ENCODE results near the gene ZNF710.
A peak's percentile ranks its signal among the peaks of the same experiment; 100 is the strongest.

ZNF710 gene

DNA sequence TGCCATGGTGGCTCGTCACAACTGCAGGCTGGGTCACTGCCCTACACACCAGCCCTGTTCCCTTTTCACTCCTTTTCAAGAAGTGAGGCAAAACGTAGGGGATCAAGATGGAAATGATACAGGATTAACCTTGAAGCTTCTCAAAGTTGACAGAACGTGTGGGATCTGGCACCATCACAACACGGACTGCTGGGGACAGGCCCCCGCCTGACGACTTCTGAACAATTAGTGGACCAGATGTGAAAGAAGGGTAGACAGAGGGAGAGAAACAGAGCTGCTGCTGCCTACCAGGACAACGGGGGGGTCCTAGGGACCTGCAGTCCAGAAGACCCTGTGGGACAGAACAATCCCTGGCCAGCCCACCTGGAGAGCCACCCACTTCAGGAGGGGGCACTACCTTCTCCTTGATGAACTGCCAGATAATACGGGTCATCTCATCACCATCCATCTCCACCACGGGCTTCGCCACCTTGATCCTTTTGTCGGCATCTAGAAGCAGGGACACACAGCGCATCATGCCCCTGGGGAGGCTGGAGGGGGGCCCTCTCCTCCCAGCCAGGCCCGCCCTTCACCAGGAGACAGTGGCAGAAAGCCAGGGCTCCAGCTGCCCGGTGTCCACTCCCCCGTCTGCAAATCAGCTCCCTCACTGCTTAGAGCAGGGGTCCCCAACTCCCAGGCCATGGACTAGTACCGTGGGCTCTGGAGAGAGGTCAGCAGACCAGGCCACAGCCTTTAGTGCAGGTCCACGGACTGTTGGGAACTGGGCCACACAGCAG, 90.2 kb downstream of the ZNF710 start:
- Histone ChIP-seq H3K9ac (ENCODE audit: low read length) (no peak overlapping the region), H3K4me3 (ENCODE audit: low read length) (no peak overlapping the region), H3K27me3 (ENCODE audit: control insufficient read depth, insufficient read depth, low read length) (no peaks in the 10 kb centered on the region)

DNA sequence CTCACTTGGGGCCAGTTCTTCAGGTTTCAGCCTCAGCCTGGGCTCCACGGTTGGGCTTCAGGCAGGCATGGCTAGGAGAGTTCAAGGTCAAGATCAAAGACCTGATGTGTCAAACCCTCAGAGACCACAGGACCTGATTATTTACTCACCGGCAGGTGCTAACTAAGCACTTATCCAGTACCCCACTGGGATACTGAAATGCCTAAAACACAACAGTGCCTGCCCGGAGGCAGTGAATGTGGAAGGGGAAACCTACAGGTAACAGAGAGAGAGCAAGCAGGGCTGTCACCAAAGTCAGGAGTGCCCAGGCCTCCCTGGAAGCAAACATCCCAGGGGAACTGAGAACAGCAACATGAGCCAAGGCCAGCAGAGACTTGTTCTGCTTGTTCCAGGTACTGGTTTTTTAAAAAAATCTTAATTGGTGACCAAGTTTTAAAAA, 94.4 kb downstream of the ZNF710 start:
- H3K4me3 ChIP-seq (ENCODE audit: low read length), result no peak overlapping the region

More for the DNA sequence above, 90.2 kb downstream of the ZNF710 start:
- Histone ChIP-seq H3K4me1 (ENCODE audit: control insufficient read depth, low read depth, low read length) (no peaks in the 10 kb centered on the region), H3K36me3 (ENCODE audit: control insufficient read depth, low read depth, low read length) (no peaks in the 10 kb centered on the region), H3K9me3 (ENCODE audit: control insufficient read depth, low read depth, low read length) (no peaks in the 10 kb centered on the region), H3K27ac (ENCODE audit: low read length) (no peak overlapping the region)

DNA sequence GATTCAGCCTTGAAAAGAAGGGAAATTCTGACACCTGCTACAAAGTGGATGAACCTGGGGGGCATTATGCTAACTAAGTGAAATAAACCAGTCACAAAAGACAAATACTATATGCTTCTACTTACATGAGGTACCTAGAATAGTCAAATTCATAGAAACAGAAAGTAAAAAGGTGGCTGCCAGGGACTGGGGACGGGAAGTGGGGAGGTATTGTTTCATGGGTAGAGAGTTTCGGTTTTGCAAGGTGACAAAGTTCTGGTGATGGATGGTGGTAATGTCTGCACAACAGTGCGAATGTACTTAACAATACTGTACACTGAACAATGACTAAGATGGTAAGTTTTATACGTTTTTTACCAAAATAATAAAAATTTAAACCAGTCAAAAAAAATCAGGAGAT, 96.4 kb downstream of the ZNF710 start:
- Histone ChIP-seq H3K36me3 (ENCODE audit: control insufficient read depth, low read depth, low read length) (no peaks in the 10 kb centered on the region), H3K4me1 (ENCODE audit: control insufficient read depth, low read depth, low read length) (peaks cover 5% of the 10 kb centered on the region), H3K9ac (ENCODE audit: low read length) (no peak overlapping the region), H3K27me3 (ENCODE audit: control insufficient read depth, insufficient read depth, low read length) (no peaks in the 10 kb centered on the region), H3K27ac (ENCODE audit: low read length) (no peak overlapping the region), H3K4me3 (ENCODE audit: low read length) (no peak overlapping the region), H3K9me3 (ENCODE audit: control insufficient read depth, low read depth, low read length) (no peaks in the 10 kb centered on the region)

More for the DNA sequence above, 94.4 kb downstream of the ZNF710 start:
- Histone ChIP-seq H3K36me3 (ENCODE audit: control insufficient read depth, low read depth, low read length) (no peaks in the 10 kb centered on the region), H3K9me3 (ENCODE audit: control insufficient read depth, low read depth, low read length) (no peaks in the 10 kb centered on the region), H3K27ac (ENCODE audit: low read length) (no peak overlapping the region), H3K27me3 (ENCODE audit: control insufficient read depth, insufficient read depth, low read length) (no peaks in the 10 kb centered on the region), H3K4me1 (ENCODE audit: control insufficient read depth, low read depth, low read length) (no peaks in the 10 kb centered on the region), H3K9ac (ENCODE audit: low read length) (no peak overlapping the region)

DNA sequence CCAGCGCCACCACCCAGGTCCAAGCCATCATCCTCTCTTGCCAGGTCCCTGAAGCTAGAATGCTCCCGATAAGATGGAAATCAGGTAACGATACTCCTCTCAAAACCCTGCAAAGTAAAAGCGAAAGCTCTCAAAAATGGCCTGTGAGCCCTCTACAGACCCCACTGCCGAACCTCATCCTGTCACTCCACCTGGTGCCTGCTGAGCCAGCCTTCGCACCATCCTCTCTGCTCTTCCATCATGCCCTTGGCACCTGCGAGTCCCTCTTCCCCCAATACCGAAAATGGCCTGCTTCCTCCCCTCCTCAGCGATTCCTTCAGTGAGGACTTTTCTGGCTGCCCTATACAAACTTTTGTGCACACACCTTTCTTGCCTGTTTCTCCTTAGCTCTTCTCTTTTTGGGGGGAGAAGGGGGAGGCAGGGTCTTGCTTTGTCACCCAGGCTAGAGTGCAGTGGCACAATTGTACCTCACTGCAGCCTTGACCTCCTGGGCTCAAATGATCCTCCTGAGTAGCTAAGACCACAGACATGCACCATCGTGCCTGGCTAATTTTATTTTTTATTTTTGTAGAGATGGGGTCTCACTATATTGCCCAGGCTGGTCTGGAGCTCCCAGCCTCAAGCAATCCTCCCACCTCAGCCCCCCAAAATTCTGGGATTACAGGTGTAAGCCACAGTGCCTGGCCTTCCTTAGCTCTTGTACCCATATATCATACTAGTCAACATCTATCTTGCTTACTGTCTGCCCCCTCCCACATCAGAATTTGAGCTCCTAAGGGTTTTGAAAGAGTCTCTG, 98.1 kb downstream of the ZNF710 start:
- H3K4me1 ChIP-seq (ENCODE audit: control insufficient read depth, low read depth, low read length), result peaks cover 5% of the 10 kb centered on the region
- no peak overlapping the region for H3K9ac ChIP-seq (ENCODE audit: low read length)

DNA sequence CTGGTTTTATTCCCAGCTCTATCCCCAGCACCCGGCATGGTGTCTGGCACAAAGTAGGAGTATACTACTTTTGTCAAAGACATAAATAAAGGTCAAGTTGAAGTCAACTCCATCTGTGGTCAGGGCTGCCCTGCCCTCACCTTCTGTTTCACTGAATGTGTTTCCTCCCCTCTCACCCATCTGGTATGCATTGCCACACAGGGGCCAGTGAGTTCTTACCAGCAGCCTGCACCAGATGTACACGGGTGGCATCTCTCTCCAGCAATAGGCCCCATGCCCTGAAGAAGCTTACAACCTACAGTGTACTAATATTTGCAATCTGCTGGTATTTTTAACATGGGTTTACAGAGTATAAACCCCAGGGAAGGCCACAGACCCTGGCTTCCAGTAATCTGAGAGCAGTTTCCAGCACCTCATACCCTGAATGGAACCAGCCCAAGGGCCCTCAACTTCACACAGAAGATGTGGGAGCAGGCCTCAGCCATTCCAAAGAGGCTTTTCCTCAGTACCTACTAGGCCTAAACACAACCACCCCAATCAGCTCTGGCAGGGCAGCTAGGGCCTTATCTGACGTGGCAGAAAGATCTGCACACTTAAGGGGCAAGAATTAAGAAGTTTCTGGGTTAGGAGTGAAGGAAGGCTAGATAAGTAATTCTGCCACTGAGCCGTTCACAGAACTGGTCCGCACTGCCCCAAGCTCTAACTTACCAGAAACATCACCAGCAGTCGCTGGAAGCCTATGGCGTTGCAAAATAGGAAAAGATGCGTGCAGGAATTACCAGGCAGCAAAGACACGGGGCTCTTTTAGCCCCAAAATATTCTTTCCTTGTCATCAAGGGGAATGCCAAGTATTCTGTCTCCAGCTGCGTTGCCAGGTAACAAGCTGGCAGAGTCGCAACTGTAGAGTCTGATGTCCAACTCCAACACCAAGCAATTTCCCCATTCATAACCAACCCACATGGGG, 99.0 kb downstream of the ZNF710 start:
- H3K4me3 ChIP-seq (ENCODE audit: low read length), result no peak overlapping the region
- H3K36me3 ChIP-seq (ENCODE audit: control insufficient read depth, low read depth, low read length), result no peaks in the 10 kb centered on the region
- H3K27ac ChIP-seq (ENCODE audit: low read length), result no peak overlapping the region
- no peaks in the 10 kb centered on the region for H3K9me3 ChIP-seq (ENCODE audit: control insufficient read depth, low read depth, low read length)
- H3K4me1 ChIP-seq (ENCODE audit: control insufficient read depth, low read depth, low read length), result peaks cover 5% of the 10 kb centered on the region
- H3K27me3 ChIP-seq (ENCODE audit: control insufficient read depth, insufficient read depth, low read length), result peaks cover 22% of the 10 kb centered on the region
- no peak overlapping the region for H3K9ac ChIP-seq (ENCODE audit: low read length)

More for the DNA sequence above, 98.1 kb downstream of the ZNF710 start:
- Histone ChIP-seq H3K9me3 (ENCODE audit: control insufficient read depth, low read depth, low read length) (no peaks in the 10 kb centered on the region), H3K27ac (ENCODE audit: low read length) (no peak overlapping the region), H3K4me3 (ENCODE audit: low read length) (no peak overlapping the region), H3K36me3 (ENCODE audit: control insufficient read depth, low read depth, low read length) (no peaks in the 10 kb centered on the region), H3K27me3 (ENCODE audit: control insufficient read depth, insufficient read depth, low read length) (peaks cover 15% of the 10 kb centered on the region)

DNA sequence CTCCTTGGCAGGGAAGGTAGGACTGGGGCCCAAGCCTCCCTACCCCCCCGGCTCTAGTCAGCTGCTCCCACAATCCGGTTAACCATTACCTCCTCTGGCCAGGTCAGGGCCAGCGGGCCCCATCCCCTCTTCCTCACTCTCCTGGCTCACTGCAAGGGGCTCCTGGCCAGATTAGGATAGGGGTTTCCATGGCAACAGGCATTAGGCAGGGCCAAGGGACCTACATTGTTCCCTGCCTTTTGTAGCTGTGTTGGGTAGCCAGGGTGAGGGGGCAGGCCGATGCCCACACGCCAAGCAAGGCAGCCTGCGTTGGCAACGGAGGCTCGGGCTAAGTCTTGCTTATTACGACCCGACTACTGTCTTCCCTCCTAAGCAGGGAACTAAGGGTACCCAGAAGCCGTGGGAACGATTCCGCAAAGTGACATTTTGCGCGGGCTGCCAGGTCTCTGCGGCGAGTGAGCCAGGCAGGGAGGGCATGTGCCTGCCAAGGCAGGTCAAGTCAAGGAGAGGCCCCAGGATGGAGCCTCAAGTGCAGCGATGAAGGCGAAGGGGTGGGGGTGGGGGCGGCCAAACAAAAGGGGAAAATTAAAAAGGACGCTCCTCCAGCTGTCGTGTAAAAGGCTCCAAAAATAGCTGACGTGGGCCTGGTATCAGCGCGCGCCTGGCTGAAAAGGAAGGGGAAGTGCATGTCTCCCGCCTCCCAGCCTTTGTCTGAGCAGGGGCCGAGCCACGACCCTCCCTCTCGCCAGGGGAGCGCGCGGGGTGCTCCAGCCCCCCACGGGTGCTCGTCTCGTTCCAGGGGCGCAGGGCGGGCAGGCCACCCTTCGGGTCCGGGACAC, 100.2 kb downstream of the ZNF710 start:
- H3K4me1 ChIP-seq (ENCODE audit: control insufficient read depth, low read depth, low read length), result peaks cover 5% of the 10 kb centered on the region
- H3K9me3 ChIP-seq (ENCODE audit: control insufficient read depth, low read depth, low read length), result no peaks in the 10 kb centered on the region
- H3K4me3 ChIP-seq (ENCODE audit: low read length), result peak overlapping the region; percentile 68
- H3K36me3 ChIP-seq (ENCODE audit: control insufficient read depth, low read depth, low read length), result no peaks in the 10 kb centered on the region
- no peak overlapping the region for H3K27ac ChIP-seq (ENCODE audit: low read length)
- peaks cover 22% of the 10 kb centered on the region for H3K27me3 ChIP-seq (ENCODE audit: control insufficient read depth, insufficient read depth, low read length)
- H3K9ac ChIP-seq (ENCODE audit: low read length), result peak overlapping the region; percentile 65

DNA sequence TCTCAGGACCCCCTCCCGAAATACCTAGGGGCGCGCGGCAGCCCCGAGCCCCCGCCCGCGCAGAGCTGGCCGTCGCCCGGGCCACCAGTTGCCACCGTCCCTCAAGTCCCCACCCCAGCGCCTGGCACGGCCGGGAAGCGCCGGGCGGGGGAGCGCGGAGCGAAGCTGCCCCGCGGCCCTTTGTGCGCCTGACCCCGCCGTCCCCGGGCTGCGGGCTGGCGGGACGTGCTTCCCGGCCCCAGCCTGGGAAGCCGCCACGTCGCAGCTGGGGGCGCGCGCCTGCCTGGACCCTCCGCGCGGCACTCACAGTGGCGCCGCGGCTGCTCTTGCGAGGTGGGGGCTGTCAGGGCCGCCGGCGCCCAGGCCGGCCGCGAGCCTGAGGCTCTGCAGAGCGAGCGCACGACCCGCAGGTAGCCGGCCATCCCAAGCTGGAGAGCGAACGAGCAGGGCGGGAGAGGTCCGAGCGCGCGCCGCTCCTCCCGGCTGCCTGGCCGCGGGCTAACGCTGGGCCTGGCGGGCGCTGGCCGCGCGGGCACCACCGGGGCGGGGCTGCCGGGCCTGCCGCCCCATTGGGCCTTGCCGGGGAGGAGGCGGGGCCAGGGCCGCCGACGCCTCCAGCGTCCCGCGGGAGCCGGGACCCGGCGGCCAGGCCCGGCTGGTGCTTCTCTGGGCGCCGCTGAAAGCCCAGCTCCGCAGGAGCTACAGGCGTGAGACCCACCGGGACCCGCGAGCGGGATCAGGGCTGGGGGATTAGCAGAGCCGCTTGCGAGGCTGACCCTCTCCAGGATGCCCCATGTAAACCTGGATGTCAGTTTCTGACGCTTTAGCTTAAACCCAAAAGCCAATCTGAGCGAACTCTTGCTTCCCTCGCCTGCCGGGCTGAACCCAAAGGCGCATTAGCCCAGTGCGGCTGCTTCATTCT, 101.1 kb downstream of the ZNF710 start, which contains the start of gene IDH2:
TSS of gene IDH2 (minus strand) at position 500 of the 922 bp plus-strand sequence. CDS start at position 422, 78 bp downstream.
- H3K27ac ChIP-seq (ENCODE audit: low read length), result no peak within 1 kb of the TSS
- peak within 1 kb of the TSS; percentile 65 for H3K9ac ChIP-seq (ENCODE audit: low read length)
- peaks cover 22% of the 10 kb centered on the region for H3K27me3 ChIP-seq (ENCODE audit: control insufficient read depth, insufficient read depth, low read length)
- H3K4me1 ChIP-seq (ENCODE audit: control insufficient read depth, low read depth, low read length), result peaks cover 5% of the 10 kb centered on the region
- no peaks in the 10 kb centered on the region for H3K36me3 ChIP-seq (ENCODE audit: control insufficient read depth, low read depth, low read length)
- H3K9me3 ChIP-seq (ENCODE audit: control insufficient read depth, low read depth, low read length), result no peaks in the 10 kb centered on the region
- peak within 1 kb of the TSS; percentile 68 for H3K4me3 ChIP-seq (ENCODE audit: low read length)

DNA sequence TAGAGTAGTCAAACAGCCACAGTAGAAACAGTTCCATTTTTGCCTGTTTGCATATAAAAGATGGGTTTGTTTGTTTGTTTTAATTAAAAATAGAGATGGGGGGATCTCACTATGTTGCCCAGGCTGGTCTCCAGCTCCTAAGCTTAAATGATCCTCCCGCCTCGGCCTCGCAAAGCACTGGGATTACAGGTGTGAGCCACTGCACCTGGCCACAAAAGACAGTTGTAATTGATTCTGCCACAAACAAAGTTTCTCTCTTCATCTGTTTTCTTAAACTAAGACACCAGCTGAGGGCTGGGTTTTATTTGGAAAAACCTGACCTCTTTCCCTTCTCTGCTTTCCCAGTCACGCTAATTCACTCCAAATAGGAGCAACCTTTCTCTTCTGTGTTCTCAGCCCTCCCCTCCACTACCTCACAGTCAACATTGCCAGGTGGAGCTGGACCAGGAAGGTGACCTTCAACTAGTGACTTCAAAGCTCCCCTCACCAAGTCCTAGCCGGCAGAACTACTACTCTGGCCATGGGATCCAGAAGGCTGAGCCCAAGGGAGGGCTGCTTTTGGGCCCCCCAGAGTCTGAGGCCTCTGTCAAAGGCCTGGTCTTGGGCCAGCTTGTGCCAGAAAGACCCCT, 102.7 kb downstream of the ZNF710 start:
- Histone ChIP-seq H3K36me3 (ENCODE audit: control insufficient read depth, low read depth, low read length) (no peaks in the 10 kb centered on the region), H3K4me3 (ENCODE audit: low read length) (no peak overlapping the region), H3K27me3 (ENCODE audit: control insufficient read depth, insufficient read depth, low read length) (peaks cover 22% of the 10 kb centered on the region), H3K9ac (ENCODE audit: low read length) (no peak overlapping the region), H3K9me3 (ENCODE audit: control insufficient read depth, low read depth, low read length) (no peaks in the 10 kb centered on the region), H3K27ac (ENCODE audit: low read length) (no peak overlapping the region), H3K4me1 (ENCODE audit: control insufficient read depth, low read depth, low read length) (peaks cover 5% of the 10 kb centered on the region)

DNA sequence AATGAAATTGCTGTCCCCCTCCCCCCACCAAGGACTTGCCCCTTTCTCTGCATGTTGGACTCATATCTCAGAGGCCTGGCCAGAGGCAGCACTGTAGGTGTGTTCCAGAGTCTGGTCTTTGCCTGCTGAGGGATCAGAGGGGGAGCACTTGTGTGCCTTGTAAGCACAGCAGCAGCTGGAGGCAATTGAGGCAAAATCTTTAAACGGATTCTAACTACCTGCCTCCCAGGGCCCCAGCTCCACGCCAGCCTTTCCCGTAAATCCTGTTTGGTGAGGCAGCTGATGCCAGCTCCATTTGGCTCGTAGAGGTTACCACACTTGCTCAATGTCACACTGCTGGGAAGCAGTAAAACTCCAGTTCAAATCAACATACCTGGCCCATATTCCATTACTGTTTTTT, 103.4 kb downstream of the ZNF710 start:
- Histone ChIP-seq H3K36me3 (ENCODE audit: control insufficient read depth, low read depth, low read length) (no peaks in the 10 kb centered on the region), H3K4me3 (ENCODE audit: low read length) (no peak overlapping the region), H3K4me1 (ENCODE audit: control insufficient read depth, low read depth, low read length) (peaks cover 5% of the 10 kb centered on the region), H3K9me3 (ENCODE audit: control insufficient read depth, low read depth, low read length) (no peaks in the 10 kb centered on the region), H3K9ac (ENCODE audit: low read length) (no peak overlapping the region), H3K27me3 (ENCODE audit: control insufficient read depth, insufficient read depth, low read length) (peaks cover 22% of the 10 kb centered on the region), H3K27ac (ENCODE audit: low read length) (no peak overlapping the region)

Data from iPS-18a (cell line).